Putamen (tissue), 1 donor: ENCODE data around the gene BTF3L4.

Experiments used
- DNase-seq: peaks from one replicate; pipeline ENCODE4 v3.0.0-alpha.2; 2016; ENCODE audit warnings: low spot score

BTF3L4 gene

GRCh38 chr1:52123622-52124021 lies 67.5 kb downstream of the BTF3L4 start:
- no peak for DNase-seq

GRCh38 chr1:52125736-52126359 lies 69.8 kb downstream of the BTF3L4 start:
- DNase-seq = no peak

- DNase-seq = no peak
These were observed 71.4 kb downstream of the BTF3L4 start for GRCh38 chr1:52127181-52128180.

GRCh38 chr1:52139817-52140540 lies 83.9 kb downstream of the BTF3L4 start:
- no peak for DNase-seq
